Testis (tissue), 3 donors: Measurements from ENCODE around the gene LGR5. TPM values are rescaled to one million over a fixed set of nuclear protein-coding genes. Genes with fewer than 3 reads are reported as not detected.

Experiments
- DNase-seq: peaks from one replicate; pipeline ENCODE4 v3.0.0-alpha.2; 2019
- H3K27ac ChIP-seq, 2 donors: fragments of 200-600 bp; sonication (generic); one replicate each; pipeline ENCODE4 v1.5.1; 2019
- H3K27me3 ChIP-seq: fragments of 200-600 bp; sonication (generic); one replicate; pipeline ENCODE4 v1.5.1; 2019
- H3K36me3 ChIP-seq: fragments of 200-600 bp; sonication (generic); one replicate; pipeline ENCODE4 v1.5.1; 2017; ENCODE audit warnings: low read depth; ENCODE audit errors: missing control alignments
- H3K4me1 ChIP-seq: fragments of 200-600 bp; sonication (generic); one replicate; pipeline ENCODE4 v1.5.1; 2019
- H3K4me3 ChIP-seq, 2 donors: fragments of 200-600 bp; sonication (generic); one replicate each; pipeline ENCODE4 v1.5.1; 2017 to 2019
- H3K9me3 ChIP-seq: fragments of 200-600 bp; sonication (generic); one replicate; pipeline ENCODE4 v1.5.1; 2017
- CTCF ChIP-seq, 3 experiments: fragments of 450-650 bp in 2 of 3; fragments of 200-600 bp in 1 of 3; sonication (generic) in 1 of 3; IDR thresholded peaks; one replicate each; pipeline ENCODE4 v1.5.1; 2016 to 2019; ENCODE audit warnings: antibody characterized with exemption in 3 of 3, mild to moderate bottlenecking in 2 of 3, moderate library complexity in 1 of 3
- POLR2A ChIP-seq: fragments of 450-650 bp; IDR thresholded peaks from one replicate; pipeline ENCODE4 v1.6.1; 2017; ENCODE audit warnings: antibody characterized with exemption, mild to moderate bottlenecking, moderate library complexity
- WGBS, 2 donors: methylation state at CpG; one replicate each; pipeline ENCODE4 v1.1.5; 2018; 5-methylcytosine and 5-hydroxymethylcytosine counted together
- intact Hi-C: fragments of 100-400 bp; cut with DNase I; formaldehyde crosslinking; loops from one replicate; pipeline ENCODE4 v1.15.1; 2023; ENCODE audit warnings: low total_unique reads
- polyA plus RNA-seq: library from polyadenylated mRNA; stranded (reverse); fragments of 350-450 nt; fragmentation: Illumina TruSeq; extraction: RNeasy Lipid Tissue Mini Kit (QIAGEN cat#74804); gene quantifications from one replicate; pipeline ENCODE4 v1.2.3, GENCODE V29; 2014; ENCODE audit warnings: low read depth, low replicate concordance; ENCODE audit not compliant: insufficient read depth
- total RNA-seq, 2 donors: library from RNA; depleted of rRNA; stranded (reverse); fragments of >200 nt; gene quantifications; one replicate each; pipeline ENCODE4 v1.2.3, GENCODE V29; 2016

The LGR5 gene
- total and polyA plus RNA-seq, 3 donors from 2014 or later: 0.25 to 0.39 (median 0.31) TPM

- TF ChIP-seq CTCF (IDR thresholded peaks at IDR 0.05): no peak
- no peak for TF ChIP-seq POLR2A
- Histone ChIP-seq H3K27me3 (no peaks in the 10 kb centered on the region), H3K27ac (no peak overlapping the region), H3K4me3 (no peak overlapping the region), H3K4me1 (no peaks in the 10 kb centered on the region), H3K36me3 (no peaks in the 10 kb centered on the region), H3K9me3 (no peaks in the 10 kb centered on the region)
- intact Hi-C loops: no loop called here
- no peak for DNase-seq
These were observed 161.9 kb downstream of the LGR5 start for GRCh38 chr12:71601546-71601945.

GRCh38 chr12:71602761-71603577, 163.4 kb downstream of the LGR5 start:
- Histone ChIP-seq H3K27ac (no peak overlapping the region), H3K27me3 (no peaks in the 10 kb centered on the region), H3K4me3 (no peak overlapping the region), H3K36me3 (no peaks in the 10 kb centered on the region), H3K9me3 (no peaks in the 10 kb centered on the region), H3K4me1 (no peaks in the 10 kb centered on the region)
- intact Hi-C loops: no loop called here
- DNase-seq: no peak
- no peak for TF ChIP-seq POLR2A
- TF ChIP-seq CTCF (IDR thresholded peaks at IDR 0.05): no peak
- WGBS, 2 donors: 63 to 69% methylated on average over 10 of the region's 10 CpGs

- TF ChIP-seq POLR2A (no peak), CTCF (IDR thresholded peaks at IDR 0.05) (no peak)
- Histone ChIP-seq H3K27ac (no peak overlapping the region), H3K4me1 (no peaks in the 10 kb centered on the region), H3K9me3 (no peaks in the 10 kb centered on the region), H3K4me3 (no peak overlapping the region), H3K27me3 (no peaks in the 10 kb centered on the region), H3K36me3 (no peaks in the 10 kb centered on the region)
- WGBS, 2 donors: 75 to 84% methylated on average over 3 of the region's 3 CpGs
- intact Hi-C loops: no loop called here
- DNase-seq: no peak
These were observed 165.4 kb downstream of the LGR5 start for GRCh38 chr12:71605039-71605438.

- Histone ChIP-seq H3K4me1 (no peaks in the 10 kb centered on the region), H3K36me3 (no peaks in the 10 kb centered on the region), H3K4me3 (no peak overlapping the region), H3K27me3 (no peaks in the 10 kb centered on the region), H3K9me3 (no peaks in the 10 kb centered on the region), H3K27ac (no peak overlapping the region)
- WGBS, 2 donors: 75 to 86% methylated on average over 4 of the region's 4 CpGs
- no peak for TF ChIP-seq CTCF (IDR thresholded peaks at IDR 0.05)
- TF ChIP-seq POLR2A: no peak
- intact Hi-C loops: no loop called here
- no peak for DNase-seq
These were observed 168.1 kb downstream of the LGR5 start for GRCh38 chr12:71607494-71608330.
